ENCODE measurements around the gene FCGBP.
"Not testable (repeated sequence)": the region's sequence is repeated elsewhere in the genome, so short reads cannot be mapped to it uniquely, and the experiment has no call there.

Gene FCGBP

GRCh38 chr19:39897511-39898245, 36.8 kb downstream of the FCGBP start:
- DNase-seq (peak; percentile 71), ATAC-seq (peak; percentile 67)
- H3K27me3 Mint-ChIP-seq; H3K36me3 Mint-ChIP-seq (ENCODE audit: low read depth); H3K27ac Mint-ChIP-seq; H3K4me1 Mint-ChIP-seq; H3K4me3 Mint-ChIP-seq; H3K9me3 Mint-ChIP-seq: not testable (repeated sequence)

- not testable (repeated sequence) for H3K27ac Mint-ChIP-seq; H3K4me3 Mint-ChIP-seq; ATAC-seq; H3K4me1 Mint-ChIP-seq; H3K9me3 Mint-ChIP-seq; H3K27me3 Mint-ChIP-seq; DNase-seq; H3K36me3 Mint-ChIP-seq (ENCODE audit: low read depth)
Measured at GRCh38 chr19:39895096-39895495, 39.3 kb downstream of the FCGBP start.

GRCh38 chr19:39894236-39894606, 40.2 kb downstream of the FCGBP start:
- not testable (repeated sequence) for H3K4me3 Mint-ChIP-seq; H3K36me3 Mint-ChIP-seq (ENCODE audit: low read depth); H3K4me1 Mint-ChIP-seq; DNase-seq; H3K9me3 Mint-ChIP-seq; ATAC-seq; H3K27me3 Mint-ChIP-seq; H3K27ac Mint-ChIP-seq

GRCh38 chr19:39893366-39894235, 40.8 kb downstream of the FCGBP start:
- H3K36me3 Mint-ChIP-seq (ENCODE audit: low read depth); H3K4me3 Mint-ChIP-seq; H3K9me3 Mint-ChIP-seq; H3K27me3 Mint-ChIP-seq; H3K4me1 Mint-ChIP-seq; H3K27ac Mint-ChIP-seq; ATAC-seq: not testable (repeated sequence)
- peak; percentile 36 for DNase-seq

- not testable (repeated sequence) for DNase-seq; H3K4me1 Mint-ChIP-seq; H3K4me3 Mint-ChIP-seq; ATAC-seq; H3K9me3 Mint-ChIP-seq; H3K36me3 Mint-ChIP-seq (ENCODE audit: low read depth); H3K27me3 Mint-ChIP-seq; H3K27ac Mint-ChIP-seq
Measured at GRCh38 chr19:39892506-39892902, 41.9 kb downstream of the FCGBP start.

- not testable (repeated sequence) for H3K4me3 Mint-ChIP-seq; H3K27me3 Mint-ChIP-seq; H3K36me3 Mint-ChIP-seq (ENCODE audit: low read depth); DNase-seq; H3K27ac Mint-ChIP-seq; H3K9me3 Mint-ChIP-seq; H3K4me1 Mint-ChIP-seq
- peak; percentile 9 for ATAC-seq
Measured at GRCh38 chr19:39891660-39892505, 42.6 kb downstream of the FCGBP start.

- no peaks in the 10 kb centered on the region for H3K9me3 Mint-ChIP-seq
- DNase-seq: no peak
- no peak overlapping the region for H3K27ac Mint-ChIP-seq
- peaks cover 3% of the 10 kb centered on the region for H3K4me1 Mint-ChIP-seq
- no peak overlapping the region for H3K4me3 Mint-ChIP-seq
- H3K36me3 Mint-ChIP-seq (ENCODE audit: low read depth): no peaks in the 10 kb centered on the region
- ATAC-seq: no peak
- no peaks in the 10 kb centered on the region for H3K27me3 Mint-ChIP-seq
Measured at GRCh38 chr19:39890755-39891551, 43.5 kb downstream of the FCGBP start.

- not testable (repeated sequence) for DNase-seq; ATAC-seq; H3K9me3 Mint-ChIP-seq; H3K27ac Mint-ChIP-seq; H3K27me3 Mint-ChIP-seq; H3K4me3 Mint-ChIP-seq; H3K36me3 Mint-ChIP-seq (ENCODE audit: low read depth); H3K4me1 Mint-ChIP-seq
Measured at GRCh38 chr19:39889872-39890754, 44.3 kb downstream of the FCGBP start.

- H3K36me3 Mint-ChIP-seq (ENCODE audit: low read depth); H3K4me3 Mint-ChIP-seq; H3K27ac Mint-ChIP-seq; H3K27me3 Mint-ChIP-seq; ATAC-seq; DNase-seq; H3K9me3 Mint-ChIP-seq; H3K4me1 Mint-ChIP-seq: not testable (repeated sequence)
Measured at GRCh38 chr19:39887456-39887951, 46.9 kb downstream of the FCGBP start.

GRCh38 chr19:39885821-39886554, 48.4 kb downstream of the FCGBP start:
- H3K4me3 Mint-ChIP-seq; H3K36me3 Mint-ChIP-seq (ENCODE audit: low read depth); DNase-seq; H3K27ac Mint-ChIP-seq; H3K9me3 Mint-ChIP-seq; ATAC-seq; H3K4me1 Mint-ChIP-seq; H3K27me3 Mint-ChIP-seq: not testable (repeated sequence)

GRCh38 chr19:39884721-39885120, 49.7 kb downstream of the FCGBP start:
- not testable (repeated sequence) for H3K27me3 Mint-ChIP-seq; ATAC-seq; H3K27ac Mint-ChIP-seq; H3K36me3 Mint-ChIP-seq (ENCODE audit: low read depth); H3K4me3 Mint-ChIP-seq; H3K9me3 Mint-ChIP-seq; H3K4me1 Mint-ChIP-seq; DNase-seq

Data from activated naive CD8-positive, alpha-beta T cell treated with anti-CD3 and anti-CD28 coated beads, Interleukin-2, amount 50 U/mL, for 24 hours (primary cell).